Cortex of kidney (tissue), 1 donor: Measurements from ENCODE around the gene FAM124A.
"Not testable (repeated sequence)": the region's sequence is repeated elsewhere in the genome, so short reads cannot be mapped to it uniquely, and the experiment has no call there.

Experiments
- DNase-seq: peaks from one replicate; lab custom pipeline; 2025; lab: John Stamatoyannopoulos, UW

The FAM124A gene

GRCh38 chr13:51270623-51271415 is 48.6 kb downstream of the FAM124A start:
- no peak for DNase-seq

GRCh38 chr13:51271528-51272085 is 49.4 kb downstream of the FAM124A start:
- DNase-seq = no peak

- DNase-seq = no peak
Observed at GRCh38 chr13:51275101-51275500, 52.9 kb downstream of the FAM124A start.

- DNase-seq = no peak
Observed at GRCh38 chr13:51276636-51277035, 54.4 kb downstream of the FAM124A start.

- DNase-seq = no peak
Observed at GRCh38 chr13:51277928-51278327, 55.7 kb downstream of the FAM124A start.

GRCh38 chr13:51278426-51279130 is 56.4 kb downstream of the FAM124A start:
- DNase-seq = no peak

- no peak for DNase-seq
Observed at GRCh38 chr13:51280379-51280940, 58.3 kb downstream of the FAM124A start.

GRCh38 chr13:51282322-51282721 is 60.1 kb downstream of the FAM124A start:
- no peak for DNase-seq

GRCh38 chr13:51282923-51283322 is 60.7 kb downstream of the FAM124A start:
- not testable (repeated sequence) for DNase-seq

GRCh38 chr13:51283371-51283770 is 61.2 kb downstream of the FAM124A start:
- DNase-seq = no peak

GRCh38 chr13:51284339-51284738 is 62.1 kb downstream of the FAM124A start:
- no peak for DNase-seq

- no peak for DNase-seq
Observed at GRCh38 chr13:51286135-51287002, 64.2 kb downstream of the FAM124A start.

GRCh38 chr13:51287758-51288157 is 65.6 kb downstream of the FAM124A start:
- DNase-seq = no peak

- DNase-seq = not testable (repeated sequence)
Observed at GRCh38 chr13:51288254-51288653, 66.1 kb downstream of the FAM124A start.

GRCh38 chr13:51291341-51291740 is 69.1 kb downstream of the FAM124A start:
- no peak for DNase-seq

GRCh38 chr13:51292000-51292565 is 69.9 kb downstream of the FAM124A start:
- DNase-seq = no peak

- no peak for DNase-seq
Observed at GRCh38 chr13:51297556-51297955, 75.4 kb downstream of the FAM124A start.

GRCh38 chr13:51298812-51299211 is 76.6 kb downstream of the FAM124A start:
- DNase-seq = no peak

- no peak for DNase-seq
Observed at GRCh38 chr13:51303063-51303552, 80.9 kb downstream of the FAM124A start.

GRCh38 chr13:51303882-51304281 is 81.7 kb downstream of the FAM124A start:
- no peak for DNase-seq

GRCh38 chr13:51305271-51305967 is 83.2 kb downstream of the FAM124A start:
- no peak for DNase-seq
